Subcutaneous abdominal adipose tissue (tissue), 5 donors: Measurements from ENCODE around the gene MEIKIN.

Source experiments
- H3K27ac ChIP-seq: one replicate; pipeline ENCODE4 v1.7.0; 2013; ENCODE audit warnings: low read depth, mild to moderate bottlenecking, inconsistent platforms, low read length, moderate library complexity
- H3K27me3 ChIP-seq, 5 donors: one replicate each; pipeline ENCODE4 v1.7.0; 2013; ENCODE audit warnings: low read length in 5 of 5, inconsistent platforms in 1 of 5; ENCODE audit not compliant: control insufficient read depth in 5 of 5, insufficient read depth in 4 of 5
- H3K36me3 ChIP-seq, 5 donors: one replicate each; pipeline ENCODE4 v1.7.0; 2013; ENCODE audit warnings: low read length in 5 of 5; ENCODE audit not compliant: control insufficient read depth in 5 of 5, insufficient read depth in 5 of 5
- H3K4me1 ChIP-seq, 5 donors: one replicate each; pipeline ENCODE4 v1.7.0; 2013; ENCODE audit warnings: low read length in 5 of 5, mild to moderate bottlenecking in 3 of 5, moderate library complexity in 1 of 5; ENCODE audit not compliant: control insufficient read depth in 5 of 5, insufficient read depth in 5 of 5
- H3K4me3 ChIP-seq, 5 donors: one replicate each; pipeline ENCODE4 v1.7.0; 2013; ENCODE audit warnings: low read length in 5 of 5, low read depth in 1 of 5
- H3K9ac ChIP-seq, 5 donors: one replicate each; pipeline ENCODE4 v1.7.0; 2013; ENCODE audit warnings: low read length in 5 of 5, mild to moderate bottlenecking in 4 of 5, moderate library complexity in 3 of 5
- H3K9me3 ChIP-seq, 5 donors: one replicate each; pipeline ENCODE4 v1.7.0; 2013; ENCODE audit warnings: low read length in 5 of 5; ENCODE audit not compliant: control insufficient read depth in 5 of 5
- donor health status: healthy.
- donor health status: healthy.
- donor health status: healthy.
- donor health status: healthy.
- donor health status: healthy.

The MEIKIN gene

DNA sequence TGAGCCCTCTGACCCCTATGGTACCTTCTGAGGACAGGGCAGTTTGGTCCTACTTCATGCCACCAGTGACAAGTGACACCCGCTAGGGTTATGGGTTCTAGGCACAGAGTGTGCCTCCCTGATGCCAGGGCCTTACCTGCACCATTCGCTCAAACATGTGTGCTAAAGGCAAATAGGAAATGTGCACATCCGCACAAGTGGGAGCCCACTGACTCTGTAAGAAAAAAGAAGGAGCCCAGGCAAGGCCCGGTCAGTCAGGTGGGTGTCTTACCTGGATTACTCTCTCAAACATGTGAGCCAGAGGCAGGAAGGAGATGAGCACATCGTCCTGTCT lies 29.1 kb upstream of the MEIKIN start:
- Histone ChIP-seq H3K4me3 (no peak overlapping the region), H3K27me3 (peaks cover 0 to 2% (median 0%) of the 10 kb centered on the region in 5 donors), H3K27ac (no peak overlapping the region), H3K4me1 (no peaks in the 10 kb centered on the region), H3K36me3 (no peaks in the 10 kb centered on the region), H3K9ac (no peak overlapping the region), H3K9me3 (no peaks in the 10 kb centered on the region)

DNA sequence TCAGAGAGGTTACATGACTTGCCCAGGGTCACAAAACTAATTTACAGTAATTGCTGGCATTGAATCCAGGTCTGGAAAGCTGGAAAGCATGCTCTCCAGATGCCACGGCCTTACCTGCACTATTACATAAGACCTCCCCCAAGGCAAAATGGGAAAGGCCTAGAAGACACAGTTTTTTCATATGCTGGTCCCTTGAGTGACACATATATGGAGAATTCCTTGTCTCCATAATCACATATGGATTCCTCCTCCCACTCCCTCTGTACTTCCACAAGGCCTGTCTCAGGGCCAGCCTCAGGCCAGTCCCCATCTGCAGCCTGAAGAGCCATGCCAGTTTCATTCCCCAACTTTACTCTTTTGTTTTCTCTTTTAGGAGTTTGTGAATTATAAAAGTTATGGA lies 28.6 kb upstream of the MEIKIN start:
- H3K4me3 ChIP-seq, result no peak overlapping the region
- H3K36me3 ChIP-seq, result no peaks in the 10 kb centered on the region
- no peak overlapping the region for H3K9ac ChIP-seq
- no peaks in the 10 kb centered on the region for H3K9me3 ChIP-seq
- no peak overlapping the region for H3K27ac ChIP-seq
- H3K27me3 ChIP-seq, result peaks cover 0 to 2% (median 0%) of the 10 kb centered on the region in 5 donors
- no peaks in the 10 kb centered on the region for H3K4me1 ChIP-seq

GRCh38 chr5:131973089-131973712 lies 27.7 kb upstream of the MEIKIN start:
- no peaks in the 10 kb centered on the region for H3K36me3 ChIP-seq
- no peaks in the 10 kb centered on the region for H3K4me1 ChIP-seq
- no peak overlapping the region for H3K9ac ChIP-seq
- no peak overlapping the region for H3K4me3 ChIP-seq
- no peak overlapping the region for H3K27ac ChIP-seq
- H3K27me3 ChIP-seq, result peaks cover 0 to 2% (median 0%) of the 10 kb centered on the region in 5 donors
- no peaks in the 10 kb centered on the region for H3K9me3 ChIP-seq

GRCh38 chr5:131968396-131968954 lies 23.0 kb upstream of the MEIKIN start:
- Histone ChIP-seq H3K9me3 (no peaks in the 10 kb centered on the region), H3K27me3 (peaks cover 0 to 2% (median 0%) of the 10 kb centered on the region in 5 donors), H3K4me1 (no peaks in the 10 kb centered on the region), H3K27ac (no peak overlapping the region), H3K4me3 (no peak overlapping the region), H3K36me3 (no peaks in the 10 kb centered on the region), H3K9ac (no peak overlapping the region)

- Histone ChIP-seq H3K4me3 (no peak overlapping the region), H3K27me3 (no peaks in the 10 kb centered on the region), H3K4me1 (no peaks in the 10 kb centered on the region), H3K9me3 (no peaks in the 10 kb centered on the region), H3K9ac (no peak overlapping the region), H3K36me3 (no peaks in the 10 kb centered on the region), H3K27ac (no peak overlapping the region)
Measured at GRCh38 chr5:131966551-131966950, 21.1 kb upstream of the MEIKIN start.

DNA sequence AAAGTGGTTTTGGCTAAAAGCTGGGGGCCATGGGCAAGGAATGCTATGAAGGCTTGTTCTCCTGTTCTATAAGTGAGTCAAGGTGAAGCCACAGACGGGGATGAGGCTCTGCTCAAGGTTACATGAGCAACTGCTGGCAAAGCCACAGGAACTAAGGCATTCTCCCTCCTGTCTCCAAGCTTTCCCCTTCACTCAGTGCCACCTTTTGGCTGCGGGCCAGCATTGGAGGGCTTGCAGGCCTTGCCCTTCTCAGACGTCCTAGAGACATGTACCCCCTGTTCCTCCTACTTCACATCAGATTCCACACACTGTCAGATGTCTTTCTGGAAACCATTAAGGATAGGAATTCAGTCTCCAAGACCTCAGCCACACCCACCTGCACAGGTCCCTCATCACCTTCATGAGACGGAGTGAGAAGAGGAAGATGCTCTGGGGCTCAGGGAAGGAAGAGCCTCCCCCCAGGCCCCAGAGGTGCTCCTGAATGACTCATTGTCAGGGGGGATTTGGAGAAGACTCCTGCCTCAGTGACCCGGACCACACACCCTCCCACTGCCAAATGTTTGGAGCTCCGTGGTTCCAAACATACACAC lies 20.5 kb upstream of the MEIKIN start:
- Histone ChIP-seq H3K4me1 (no peaks in the 10 kb centered on the region), H3K4me3 (no peak overlapping the region), H3K9ac (no peak overlapping the region), H3K27ac (no peak overlapping the region), H3K9me3 (no peaks in the 10 kb centered on the region), H3K27me3 (no peaks in the 10 kb centered on the region), H3K36me3 (no peaks in the 10 kb centered on the region)

DNA sequence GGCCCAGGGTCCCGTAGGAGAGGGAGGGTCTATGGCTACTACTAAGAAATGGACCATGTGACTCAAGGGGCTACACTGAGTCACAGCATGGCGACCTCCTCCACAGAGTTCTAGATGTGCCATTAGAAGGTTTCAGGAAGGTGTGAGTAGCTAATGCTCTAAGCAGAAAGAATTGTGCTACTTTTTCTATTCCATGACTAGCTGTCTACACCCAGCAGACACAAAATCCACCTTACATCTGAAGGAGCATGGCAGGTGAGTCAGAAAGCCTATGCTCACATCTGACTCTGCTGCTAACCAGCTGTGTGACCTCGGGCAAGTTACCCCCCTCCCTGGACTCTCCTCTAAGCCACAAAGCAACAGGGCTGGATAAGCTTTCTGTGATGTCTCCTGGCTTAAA lies 14.4 kb upstream of the MEIKIN start:
- Histone ChIP-seq H3K9me3 (no peaks in the 10 kb centered on the region), H3K9ac (no peak overlapping the region), H3K27ac (no peak overlapping the region), H3K4me3 (no peak overlapping the region), H3K27me3 (no peaks in the 10 kb centered on the region), H3K4me1 (no peaks in the 10 kb centered on the region), H3K36me3 (no peaks in the 10 kb centered on the region)

DNA sequence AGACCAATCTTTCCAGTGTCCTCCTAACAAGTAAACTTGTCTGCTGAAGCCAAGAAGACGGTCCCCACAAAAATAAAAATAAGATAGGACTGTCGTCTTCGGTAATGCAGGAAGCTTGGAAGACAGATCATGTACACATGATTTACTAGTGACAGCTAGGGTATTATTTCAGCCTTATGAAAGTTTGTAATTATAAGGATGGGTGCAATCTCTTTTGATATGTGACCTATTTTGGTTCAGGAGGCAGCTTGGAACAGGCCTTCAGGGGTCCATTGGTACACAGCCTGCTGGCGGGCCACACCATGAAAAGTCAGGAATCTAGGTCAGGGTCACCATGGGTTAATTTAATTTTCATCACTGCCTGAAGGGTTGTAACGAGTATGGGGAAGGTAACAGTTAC lies 13.7 kb upstream of the MEIKIN start:
- H3K27ac ChIP-seq, result no peak overlapping the region
- no peaks in the 10 kb centered on the region for H3K4me1 ChIP-seq
- H3K4me3 ChIP-seq, result no peak overlapping the region
- no peaks in the 10 kb centered on the region for H3K36me3 ChIP-seq
- no peak overlapping the region for H3K9ac ChIP-seq
- H3K9me3 ChIP-seq, result no peaks in the 10 kb centered on the region
- H3K27me3 ChIP-seq, result peaks cover 0 to 3% (median 0%) of the 10 kb centered on the region in 5 donors

DNA sequence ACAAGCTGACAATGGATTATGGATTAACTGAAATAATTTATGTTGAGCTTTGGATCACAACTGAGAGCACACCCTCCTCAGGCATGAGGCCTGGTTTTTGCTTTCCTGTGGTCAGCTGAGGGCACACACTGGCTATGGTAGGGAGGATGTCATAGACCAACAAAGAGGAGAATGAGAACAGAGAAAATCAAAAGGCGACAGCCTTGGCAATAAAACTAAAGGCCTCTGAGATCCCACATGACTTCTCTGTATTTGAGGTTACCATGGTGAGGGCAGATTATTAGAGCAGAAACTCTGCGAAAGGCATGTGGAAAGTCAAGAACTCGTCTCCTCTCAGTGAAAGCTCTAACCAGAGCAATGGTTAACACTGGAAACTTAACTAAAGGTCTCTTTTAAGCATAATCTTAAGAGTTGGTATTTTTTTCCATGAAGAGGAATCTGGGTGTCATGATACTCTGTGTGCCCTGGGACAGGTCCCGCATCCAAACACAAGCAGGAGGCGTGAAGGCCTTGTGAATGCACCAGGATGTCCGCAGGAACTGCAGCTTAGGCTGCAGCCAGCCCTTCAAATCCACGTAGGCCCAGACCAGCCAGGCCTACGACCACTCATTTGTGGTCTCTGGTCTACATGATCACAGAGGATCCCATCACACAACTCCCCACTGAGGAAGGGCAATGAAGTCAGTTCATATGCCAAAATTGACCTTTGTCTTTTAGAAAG lies 12.4 kb upstream of the MEIKIN start:
- Histone ChIP-seq H3K27me3 (peaks cover 0 to 3% (median 0%) of the 10 kb centered on the region in 5 donors), H3K36me3 (no peaks in the 10 kb centered on the region), H3K9ac (no peak overlapping the region), H3K4me1 (no peaks in the 10 kb centered on the region), H3K27ac (no peak overlapping the region), H3K4me3 (no peak overlapping the region), H3K9me3 (no peaks in the 10 kb centered on the region)

- Histone ChIP-seq H3K9ac (no peak overlapping the region), H3K9me3 (no peaks in the 10 kb centered on the region), H3K36me3 (no peaks in the 10 kb centered on the region), H3K4me3 (no peak overlapping the region), H3K27ac (no peak overlapping the region), H3K27me3 (peaks cover 0 to 3% (median 0%) of the 10 kb centered on the region in 5 donors), H3K4me1 (no peaks in the 10 kb centered on the region)
Measured at GRCh38 chr5:131953969-131954368, 8.5 kb upstream of the MEIKIN start.
